Measurements from ENCODE around the gene SNAPC3. TPM values are rescaled to one million over a fixed set of nuclear protein-coding genes. Genes with fewer than 3 reads are reported as not detected.
A peak's percentile ranks its signal among the peaks of the same experiment; 100 is the strongest.

The SNAPC3 gene
- total RNA-seq, 1 experiment from 2014 or later = 33.0 TPM

DNA sequence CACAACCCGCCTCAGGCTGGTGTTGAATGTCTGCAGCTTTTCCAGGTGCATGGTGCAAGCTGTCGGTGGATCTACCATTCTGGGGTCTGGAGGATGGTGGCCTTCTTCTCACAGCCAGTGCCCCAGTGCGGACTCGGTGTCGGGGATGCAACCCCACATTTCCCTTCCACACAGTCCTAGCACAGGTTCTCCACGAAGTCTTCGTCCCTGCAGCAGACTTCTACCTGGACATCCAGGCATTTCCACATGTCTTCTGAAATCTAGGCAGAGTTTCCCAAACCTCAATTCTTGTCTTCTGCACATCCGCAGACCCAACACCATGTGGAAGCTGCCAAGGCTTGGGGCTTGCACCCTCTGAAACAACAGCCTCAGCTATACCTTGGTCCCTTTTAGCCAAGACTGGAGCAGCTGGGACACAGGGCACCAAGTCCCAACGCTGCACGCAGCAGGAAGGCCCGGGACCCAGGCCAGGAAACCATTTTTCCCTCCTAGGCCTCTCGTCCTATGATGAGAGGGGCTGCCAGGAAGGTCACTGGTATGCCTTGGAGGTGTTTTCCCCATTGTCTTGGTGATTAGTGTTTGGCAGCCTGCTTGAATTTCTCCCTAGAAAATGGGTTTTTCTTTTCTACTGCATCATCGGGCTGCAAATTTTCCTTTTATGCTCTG lies 69.9 kb downstream of the SNAPC3 start:
- no peak for DNase-seq (ENCODE audit: low spot score)

DNA sequence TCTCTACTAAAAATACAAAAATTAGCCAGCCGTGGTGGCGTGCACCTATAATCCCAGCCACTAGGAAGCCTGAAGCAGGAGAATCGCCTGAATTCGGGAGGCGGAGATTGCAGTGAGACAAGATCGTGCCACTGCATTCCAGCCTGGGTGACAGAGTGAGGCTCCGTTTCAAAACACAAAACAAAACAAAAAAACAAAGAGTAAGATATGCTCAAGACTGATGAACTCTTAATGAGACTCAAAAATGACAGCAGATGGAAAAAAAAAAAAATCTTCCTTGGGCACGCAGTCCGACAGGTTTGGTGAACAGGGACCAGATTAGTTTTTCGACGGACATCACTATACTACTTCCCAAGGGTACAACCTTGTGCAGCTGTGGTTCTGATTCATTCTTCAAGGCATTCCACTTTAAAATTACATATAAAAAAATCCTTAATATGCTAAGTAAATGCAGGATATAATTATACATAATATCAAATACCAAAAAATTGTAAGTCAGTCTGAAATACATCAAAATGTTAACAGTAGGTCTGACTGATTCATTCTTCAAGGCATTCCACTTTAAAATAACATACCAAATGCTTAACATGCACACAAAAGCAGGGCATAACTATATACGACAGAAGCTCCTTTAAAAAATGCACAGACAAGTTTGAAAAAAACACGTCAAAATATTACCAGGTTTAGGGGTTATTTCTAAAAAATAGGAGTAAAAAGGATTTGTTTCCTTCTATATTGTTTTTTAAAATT lies 75.7 kb downstream of the SNAPC3 start:
- no peak for DNase-seq (ENCODE audit: low spot score)

DNA sequence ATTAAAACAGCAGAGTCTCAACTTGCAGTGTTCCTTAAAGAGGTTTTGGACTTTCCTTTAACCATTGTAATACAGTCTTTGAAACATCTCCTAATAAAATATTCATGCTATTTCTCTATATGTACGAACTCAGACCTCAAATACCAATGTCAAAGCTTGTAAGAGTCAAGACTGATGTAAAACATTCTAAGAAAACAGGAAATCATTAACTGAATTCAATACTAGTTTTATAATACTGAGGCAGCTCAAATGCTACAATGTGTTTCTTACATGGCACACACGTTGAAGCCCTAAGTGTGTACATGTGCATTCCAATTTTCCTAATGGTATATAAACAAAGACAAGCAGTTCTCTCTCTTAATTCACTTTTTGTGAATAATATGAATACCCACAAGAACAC lies 76.5 kb downstream of the SNAPC3 start:
- no peak for DNase-seq (ENCODE audit: low spot score)

DNA sequence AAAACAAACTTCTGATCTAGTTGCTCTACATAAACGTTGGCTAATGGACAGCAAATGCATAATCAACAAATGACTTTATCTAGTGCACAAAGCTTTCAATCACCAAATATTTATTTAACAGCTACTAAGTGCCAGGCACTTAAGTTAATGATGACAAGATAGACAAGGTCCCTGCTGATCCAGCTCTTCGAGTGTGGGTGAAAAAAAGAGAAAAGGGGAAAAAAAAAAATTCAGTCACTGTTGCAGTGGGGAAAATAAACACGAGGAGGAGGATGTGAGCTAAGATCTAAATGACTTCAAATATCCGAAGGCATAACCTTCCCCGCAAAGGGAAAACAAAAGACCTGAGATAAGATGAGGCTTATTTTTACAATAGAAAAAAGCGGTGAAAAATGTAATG lies 78.5 kb downstream of the SNAPC3 start:
- DNase-seq (ENCODE audit: low spot score) = no peak

DNA sequence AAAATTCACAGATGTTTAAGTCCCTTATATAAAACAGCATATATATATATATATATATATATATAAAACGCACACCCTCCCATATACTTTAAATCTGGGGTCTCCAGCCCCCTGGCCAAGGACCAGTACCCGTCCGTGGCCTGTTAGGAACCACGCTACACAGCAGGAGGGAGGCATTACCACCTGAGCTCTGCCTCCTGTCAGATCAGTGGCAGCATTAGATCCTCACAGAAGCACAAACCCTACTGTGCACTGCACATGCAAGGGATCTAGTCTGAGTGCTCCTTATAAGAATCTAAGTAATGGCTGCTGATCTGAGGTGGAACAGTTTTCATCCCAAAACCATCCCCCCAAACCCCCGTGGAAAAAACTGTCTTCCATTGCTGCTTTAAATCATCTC lies 79.1 kb downstream of the SNAPC3 start:
- DNase-seq (ENCODE audit: low spot score) = no peak

DNA sequence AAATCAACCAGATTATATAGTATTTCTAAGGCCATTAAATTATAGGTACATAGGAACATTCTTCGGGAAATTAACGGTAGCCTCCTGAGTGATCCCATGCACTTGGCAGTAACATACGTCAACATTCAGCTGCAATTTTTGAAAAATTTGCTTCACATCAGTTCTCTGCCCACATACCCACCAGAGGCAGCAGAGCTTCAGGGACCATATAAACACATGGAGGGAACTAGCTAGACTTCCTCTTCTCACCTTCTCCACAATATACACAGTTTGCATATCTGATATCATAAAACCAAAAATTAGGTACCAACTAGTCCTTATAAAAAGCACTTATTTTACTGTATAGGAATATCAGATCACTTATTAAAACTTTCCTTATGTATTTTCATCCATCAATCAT lies 83.2 kb downstream of the SNAPC3 start:
- DNase-seq (ENCODE audit: low spot score) = no peak

DNA sequence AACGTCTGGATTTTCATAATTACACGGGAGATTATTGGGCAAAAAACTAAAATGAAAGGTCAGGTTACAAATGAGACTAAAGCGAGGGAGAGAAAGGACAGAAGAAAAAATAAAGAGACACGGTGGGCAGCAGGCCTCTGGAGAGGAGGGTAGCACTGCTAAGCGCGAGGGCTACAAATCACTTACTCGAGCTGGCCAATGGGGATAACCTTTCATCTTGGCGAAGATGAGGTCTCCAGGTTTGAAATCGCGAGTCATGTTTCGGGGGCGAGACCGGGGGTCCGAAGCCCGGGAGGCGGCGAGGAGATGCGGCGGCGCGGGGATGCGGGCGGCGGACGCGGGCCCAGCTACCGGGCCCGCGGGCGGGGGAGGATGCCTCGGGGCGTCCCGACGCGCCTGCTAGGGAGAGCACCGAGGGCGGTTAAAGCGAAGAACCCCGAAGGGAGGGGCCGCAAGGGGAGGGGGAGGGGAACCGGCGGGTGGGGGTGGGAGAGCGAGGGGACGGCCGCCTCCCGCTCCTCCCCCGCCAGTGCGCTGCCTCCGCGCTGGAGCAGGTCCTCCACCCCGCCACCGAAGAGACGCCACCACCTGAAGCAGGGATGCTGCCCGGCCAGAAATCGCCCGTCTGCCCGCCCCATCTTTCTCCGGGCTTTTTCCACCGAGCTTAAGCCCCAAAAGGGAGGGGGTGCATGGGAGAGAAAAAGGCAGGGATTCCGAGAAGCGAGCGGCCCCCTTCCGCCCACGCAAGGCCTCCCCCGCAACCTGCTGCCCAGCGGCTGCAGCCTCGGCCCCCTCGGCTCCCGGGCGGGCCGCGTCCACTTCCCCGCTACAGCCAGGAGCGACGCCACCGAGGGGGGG lies 87.5 kb downstream of the SNAPC3 start:
- peak; percentile 26 for DNase-seq (ENCODE audit: low spot score)

DNA sequence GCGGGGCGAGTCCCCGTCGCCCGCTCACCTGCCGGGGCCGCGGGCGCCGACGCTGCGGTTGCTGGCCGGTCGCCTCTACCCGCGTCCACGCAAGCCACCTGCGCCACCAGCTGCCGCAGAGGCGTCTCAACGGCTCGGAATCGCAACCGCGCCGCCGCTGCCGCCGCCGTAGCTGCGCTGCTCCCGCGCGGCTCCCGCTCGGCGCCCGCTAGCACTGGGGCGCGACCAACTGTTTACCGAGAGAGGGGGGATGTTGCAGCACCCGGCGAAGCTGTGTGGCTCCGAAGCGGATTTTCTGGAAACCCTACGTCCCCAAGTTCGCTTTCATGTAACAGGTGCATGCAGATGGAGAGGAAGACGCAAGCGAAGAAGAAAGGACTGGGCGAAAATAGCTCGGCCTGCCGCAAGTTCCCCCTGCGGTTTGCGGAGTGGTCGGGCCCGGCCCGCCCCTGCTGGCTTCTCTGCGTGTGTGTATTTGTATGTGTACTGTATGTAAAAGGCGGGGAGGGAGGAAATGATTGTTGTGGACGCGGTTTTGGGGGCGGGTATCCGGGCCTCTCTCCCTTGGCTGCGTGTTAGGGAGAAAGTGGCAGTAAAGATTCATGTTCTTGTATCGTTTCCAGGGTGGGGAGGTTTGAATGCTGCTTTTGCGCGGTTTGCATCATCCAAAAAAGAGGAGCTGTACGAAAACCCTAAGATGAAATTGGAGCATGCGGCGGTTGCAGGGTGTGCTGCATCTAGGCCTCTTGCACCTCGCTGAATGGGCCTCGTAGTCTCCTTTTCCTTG lies 88.3 kb downstream of the SNAPC3 start, which contains the start of gene PSIP1:
PSIP1 (minus strand) TSS at position 182 of the 787 bp plus-strand sequence. CDS start 782 bp downstream, outside the sequence.
- peak; percentile 60 for DNase-seq (ENCODE audit: low spot score)

Other genes with a start within 250 kb of the SNAPC3 start
- gene TTC39B, start 115.7 kb upstream of the SNAPC3 start, total RNA-seq (2014; rRNA removed; shearing (Covaris generic)) = 2.8 and 3.7 TPM in 2 replicates
- 89.4 and 128 TPM in 2 replicates for gene PSIP1, start 88.1 kb downstream of the SNAPC3 start, total RNA-seq (2014; rRNA removed; shearing (Covaris generic))
- 1.4 and 4.5 TPM in 2 replicates for gene CCDC171, start 130.2 kb downstream of the SNAPC3 start, total RNA-seq (2014; rRNA removed; shearing (Covaris generic))

All from A172 (cell line).